Nephron progenitor cell (in vitro differentiated cells): ENCODE measurements around the gene C19orf25.

Experiments
- DNase-seq: peaks from one replicate; pipeline ENCODE4 v3.0.0; 2021
- H3K27ac Mint-ChIP-seq: 2 replicates; pipeline ENCODE4 v1.8.0; 2021; ENCODE audit warnings: mild to moderate bottlenecking, moderate library complexity, mixed read lengths
- H3K27me3 Mint-ChIP-seq: 2 replicates; pipeline ENCODE4 v1.8.0; 2021; ENCODE audit warnings: mild to moderate bottlenecking, low read depth, mixed read lengths; ENCODE audit not compliant: poor library complexity
- H3K36me3 Mint-ChIP-seq: 2 replicates; pipeline ENCODE4 v1.8.0; 2021; ENCODE audit warnings: low read depth, mixed read lengths
- H3K4me1 Mint-ChIP-seq: 2 replicates; pipeline ENCODE4 v1.8.0; 2021; ENCODE audit warnings: mixed read lengths
- H3K4me3 Mint-ChIP-seq: 2 replicates; pipeline ENCODE4 v1.8.0; 2021; ENCODE audit warnings: mild to moderate bottlenecking, moderate library complexity, mixed read lengths
- H3K9me3 Mint-ChIP-seq: 2 replicates; pipeline ENCODE4 v1.8.0; 2021; ENCODE audit warnings: mild to moderate bottlenecking, moderate library complexity, mixed read lengths
- CTCF ChIP-seq: fragments of 200-600 bp; sonication (generic); IDR thresholded peaks from 2 replicates; pipeline ENCODE4 v1.5.0; 2021; ENCODE audit warnings: antibody characterized with exemption

Gene C19orf25

GRCh38 chr19:1453525-1454364 is 25.3 kb downstream of the C19orf25 start:
- no peak for TF ChIP-seq CTCF
- DNase-seq = peak; percentile 55
- peaks cover 10% of the 10 kb centered on the region for H3K4me1 Mint-ChIP-seq
- H3K36me3 Mint-ChIP-seq = no peaks in the 10 kb centered on the region
- no peak overlapping the region for H3K27ac Mint-ChIP-seq
- no peak overlapping the region for H3K4me3 Mint-ChIP-seq
- peaks cover 4% of the 10 kb centered on the region for H3K9me3 Mint-ChIP-seq
- peaks cover 92% of the 10 kb centered on the region for H3K27me3 Mint-ChIP-seq

- no peak overlapping the region for H3K27ac Mint-ChIP-seq
- peaks cover 93% of the 10 kb centered on the region for H3K27me3 Mint-ChIP-seq
- peaks cover 4% of the 10 kb centered on the region for H3K9me3 Mint-ChIP-seq
- no peak for DNase-seq
- no peak for TF ChIP-seq CTCF
- H3K4me3 Mint-ChIP-seq = no peak overlapping the region
- H3K4me1 Mint-ChIP-seq = peaks cover 10% of the 10 kb centered on the region
- no peaks in the 10 kb centered on the region for H3K36me3 Mint-ChIP-seq
Measured at GRCh38 chr19:1452802-1453524, 26.1 kb downstream of the C19orf25 start.

- no peaks in the 10 kb centered on the region for H3K36me3 Mint-ChIP-seq
- H3K4me3 Mint-ChIP-seq = no peak overlapping the region
- H3K9me3 Mint-ChIP-seq = peaks cover 4% of the 10 kb centered on the region
- no peak overlapping the region for H3K27ac Mint-ChIP-seq
- TF ChIP-seq CTCF = no peak
- peak; percentile 32 for DNase-seq
- H3K27me3 Mint-ChIP-seq = peaks cover 93% of the 10 kb centered on the region
- H3K4me1 Mint-ChIP-seq = peaks cover 10% of the 10 kb centered on the region
Measured at GRCh38 chr19:1451916-1452801, 26.9 kb downstream of the C19orf25 start.

GRCh38 chr19:1450735-1451731 is 28.0 kb downstream of the C19orf25 start:
- H3K4me3 Mint-ChIP-seq = peak overlapping the region; percentile 47
- H3K4me1 Mint-ChIP-seq = peaks cover 10% of the 10 kb centered on the region
- no peak for TF ChIP-seq CTCF
- H3K36me3 Mint-ChIP-seq = no peaks in the 10 kb centered on the region
- DNase-seq = no peak
- peaks cover 4% of the 10 kb centered on the region for H3K9me3 Mint-ChIP-seq
- H3K27me3 Mint-ChIP-seq = peaks cover 94% of the 10 kb centered on the region
- H3K27ac Mint-ChIP-seq = no peak overlapping the region
